GM20000 (cell line): Measurements from ENCODE around the gene TRAF3.

Experiments used
- DNase-seq: peaks from one replicate; pipeline ENCODE4 v3.0.0; 2012; ENCODE audit warnings: low spot score
- TF ChIP-seq, protein P1 (sequence below): IDR thresholded peaks from 2 replicates; pipeline ENCODE4 v1.5.1; 2012; ENCODE audit warnings: mild to moderate bottlenecking, control low read depth; ENCODE audit errors: extremely low read depth, missing control alignments

The TRAF3 gene

DNA sequence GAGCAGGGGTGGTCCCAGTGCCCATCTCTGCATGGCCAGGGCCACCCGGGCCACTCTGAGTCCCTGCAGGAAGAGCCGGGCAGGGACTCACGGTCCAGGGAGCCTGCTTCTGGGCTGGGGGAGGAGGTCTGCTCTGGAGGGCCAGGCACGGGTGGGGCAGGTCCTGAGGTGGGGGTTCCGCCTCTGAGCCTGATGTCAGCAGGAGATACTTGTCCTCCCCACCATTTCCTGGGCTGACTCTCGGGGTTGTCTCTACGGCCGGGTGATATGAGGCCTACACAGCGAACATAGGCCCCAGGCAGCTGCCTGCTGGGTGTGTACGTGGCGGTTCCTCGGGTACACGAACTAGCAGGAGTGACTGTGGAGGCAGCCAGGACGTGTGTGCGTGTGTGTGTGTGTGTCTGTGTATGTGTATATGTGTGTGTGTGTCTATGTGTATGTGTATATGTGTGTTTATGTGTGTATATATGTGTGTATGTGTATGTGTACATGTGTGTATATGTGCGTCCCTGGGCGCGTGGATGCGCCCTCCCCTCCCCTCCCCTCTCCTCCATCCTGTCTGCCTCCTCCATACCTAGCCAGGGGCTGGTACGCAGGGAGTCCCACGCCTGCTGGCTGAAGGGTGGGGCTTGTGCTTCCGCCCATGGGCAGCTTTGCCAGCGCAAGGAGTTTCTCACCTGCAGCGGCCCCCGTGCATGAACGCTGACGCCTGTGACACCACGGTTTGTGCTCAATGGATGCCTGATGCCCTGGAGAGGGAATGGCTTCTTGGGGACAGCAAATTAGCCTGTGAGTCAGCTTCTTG lies 30.4 kb upstream of the TRAF3 start:
- TF ChIP-seq, protein P1, sequence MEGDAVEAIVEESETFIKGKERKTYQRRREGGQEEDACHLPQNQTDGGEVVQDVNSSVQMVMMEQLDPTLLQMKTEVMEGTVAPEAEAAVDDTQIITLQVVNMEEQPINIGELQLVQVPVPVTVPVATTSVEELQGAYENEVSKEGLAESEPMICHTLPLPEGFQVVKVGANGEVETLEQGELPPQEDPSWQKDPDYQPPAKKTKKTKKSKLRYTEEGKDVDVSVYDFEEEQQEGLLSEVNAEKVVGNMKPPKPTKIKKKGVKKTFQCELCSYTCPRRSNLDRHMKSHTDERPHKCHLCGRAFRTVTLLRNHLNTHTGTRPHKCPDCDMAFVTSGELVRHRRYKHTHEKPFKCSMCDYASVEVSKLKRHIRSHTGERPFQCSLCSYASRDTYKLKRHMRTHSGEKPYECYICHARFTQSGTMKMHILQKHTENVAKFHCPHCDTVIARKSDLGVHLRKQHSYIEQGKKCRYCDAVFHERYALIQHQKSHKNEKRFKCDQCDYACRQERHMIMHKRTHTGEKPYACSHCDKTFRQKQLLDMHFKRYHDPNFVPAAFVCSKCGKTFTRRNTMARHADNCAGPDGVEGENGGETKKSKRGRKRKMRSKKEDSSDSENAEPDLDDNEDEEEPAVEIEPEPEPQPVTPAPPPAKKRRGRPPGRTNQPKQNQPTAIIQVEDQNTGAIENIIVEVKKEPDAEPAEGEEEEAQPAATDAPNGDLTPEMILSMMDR, result no peak
- DNase-seq, result no peak

DNA sequence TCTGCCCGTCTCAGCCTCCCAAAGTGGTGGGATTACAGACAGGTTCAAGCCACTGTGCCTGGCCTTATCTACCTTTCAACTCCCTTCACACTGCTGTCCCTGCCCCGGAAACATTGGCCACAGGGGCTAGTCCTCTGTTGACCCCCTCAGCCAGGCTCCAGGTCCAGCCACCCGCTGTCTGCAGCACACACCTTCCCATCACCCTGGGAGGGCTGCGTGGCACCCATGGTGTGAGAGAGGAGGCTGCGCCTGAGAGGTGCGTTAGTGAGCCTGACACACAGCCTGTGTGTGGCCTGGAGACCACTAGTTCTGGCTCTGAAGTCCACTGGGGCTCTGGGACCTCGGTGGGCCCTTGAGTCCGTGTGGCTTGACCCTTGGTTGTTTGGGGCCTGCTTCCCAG lies 28.4 kb upstream of the TRAF3 start:
- TF ChIP-seq, protein P1, result no peak

DNA sequence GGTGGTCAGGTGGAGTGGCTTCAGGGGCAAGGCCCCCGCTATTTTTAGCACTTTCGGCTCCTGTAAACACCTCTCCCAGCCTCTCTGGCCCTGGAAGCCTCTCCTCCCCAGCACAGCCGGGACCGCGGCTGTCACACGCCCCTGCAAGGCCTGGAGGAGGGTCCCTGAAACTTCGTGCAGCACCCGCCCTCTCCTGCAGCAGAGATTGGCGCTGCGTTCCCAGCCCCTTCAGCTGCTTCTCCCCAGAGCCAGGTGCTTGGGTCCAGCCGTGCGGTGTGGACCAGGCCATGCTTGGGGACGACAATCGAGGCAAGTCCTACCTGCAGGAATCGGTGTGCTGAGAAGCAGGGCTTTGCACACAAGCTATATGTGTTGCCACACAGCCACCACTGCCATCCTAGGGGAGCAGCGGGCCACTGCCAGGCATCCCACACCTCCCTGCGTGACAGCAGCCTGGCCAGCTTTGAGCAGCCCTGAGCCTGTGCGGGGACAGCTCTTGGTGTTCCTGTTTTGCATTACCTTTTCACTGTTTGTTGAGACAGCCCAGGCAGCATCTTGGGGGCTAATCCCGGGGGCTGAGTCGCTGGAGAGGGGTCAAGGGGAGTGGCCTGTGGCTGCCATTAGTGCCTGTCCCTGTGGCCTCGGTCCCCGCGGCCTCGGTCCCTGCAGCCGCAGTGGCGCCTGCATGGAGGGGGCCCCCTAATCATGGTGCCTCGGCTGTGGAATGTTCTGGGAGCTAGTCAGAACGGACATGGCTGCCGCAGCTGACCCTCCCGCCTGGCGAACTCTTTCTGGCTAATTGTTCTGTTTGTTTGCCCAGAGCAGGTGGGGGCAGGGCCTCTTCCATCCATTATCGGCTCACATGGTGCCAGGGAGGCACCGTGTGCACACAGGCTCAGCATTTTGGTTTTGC lies 27.6 kb upstream of the TRAF3 start:
- TF ChIP-seq, protein P1, result no peak
- no peak for DNase-seq

More for the DNA sequence above, 28.4 kb upstream of the TRAF3 start:
- no peak for DNase-seq

DNA sequence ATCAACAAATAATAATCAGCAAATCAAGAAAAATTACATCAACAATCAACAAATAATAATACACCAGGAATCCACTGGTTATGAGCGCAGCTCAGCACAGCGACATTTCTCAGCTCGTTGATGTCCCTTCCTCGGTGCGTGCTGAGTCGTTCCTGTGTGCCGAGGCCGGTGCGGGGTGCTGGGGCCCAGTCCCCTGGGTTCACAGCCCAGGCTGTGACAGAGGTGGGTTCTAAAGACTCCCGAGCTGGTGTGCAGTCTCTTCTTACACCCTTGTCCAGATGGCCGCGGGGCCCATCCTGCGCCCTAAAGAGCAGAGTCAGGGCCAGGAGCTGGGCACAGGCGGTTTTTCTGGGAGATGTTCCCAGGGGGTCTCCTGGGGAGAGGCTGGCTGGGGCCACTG lies 26.9 kb upstream of the TRAF3 start:
- DNase-seq, result no peak
- TF ChIP-seq, protein P1, result no peak

DNA sequence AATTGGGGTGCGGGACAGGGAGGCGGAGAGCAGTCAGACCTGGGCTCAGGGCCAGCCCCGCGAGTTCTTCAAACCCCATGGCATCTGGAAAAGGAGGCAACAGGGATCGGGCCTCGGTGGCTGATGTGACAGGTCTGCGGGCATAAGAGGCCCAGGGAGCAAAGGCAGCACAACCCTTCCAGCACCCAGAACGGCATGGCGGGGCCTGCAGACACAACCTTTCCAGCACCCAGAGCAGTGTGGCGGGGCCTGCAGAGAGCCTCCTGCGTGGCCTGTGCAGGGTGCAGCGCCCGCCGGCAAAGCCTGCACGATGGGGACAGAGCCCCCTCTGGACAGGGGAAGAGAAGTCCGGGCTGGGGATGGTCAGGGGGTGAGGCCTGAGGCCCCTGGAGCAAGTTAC lies 26.2 kb upstream of the TRAF3 start:
- TF ChIP-seq, protein P1, result no peak

DNA sequence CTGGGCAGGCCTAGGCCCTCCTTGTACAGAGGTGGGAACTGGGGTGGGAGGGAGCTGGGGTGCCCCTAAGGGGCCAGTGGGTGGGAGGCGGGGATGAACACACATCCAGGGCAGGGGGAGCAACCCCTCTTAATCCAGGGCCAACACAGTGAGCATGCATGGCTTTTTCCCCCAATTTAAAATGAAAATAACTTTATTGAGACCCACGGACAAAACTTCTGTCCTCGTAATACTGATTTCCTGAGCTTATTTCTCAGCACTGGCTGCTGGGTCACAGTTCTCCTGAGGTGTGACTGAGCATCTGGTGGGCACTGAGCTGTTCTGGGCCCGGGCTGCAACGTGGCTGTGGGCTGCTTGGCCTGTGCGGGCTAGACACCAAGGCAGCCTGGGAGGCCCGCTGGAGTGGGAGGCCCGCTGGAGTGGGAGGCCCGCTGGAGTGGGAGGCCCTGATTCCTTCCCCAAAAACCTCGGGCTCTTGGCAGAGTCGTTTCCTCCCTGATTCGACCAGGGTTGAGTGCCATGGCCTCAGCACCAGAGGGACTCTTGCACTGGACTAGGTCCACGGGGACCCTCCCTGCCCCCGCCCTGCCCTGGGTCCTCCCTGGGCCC lies 24.9 kb upstream of the TRAF3 start:
- TF ChIP-seq, protein P1, result no peak
- no peak for DNase-seq

More for the DNA sequence above, 26.2 kb upstream of the TRAF3 start:
- no peak for DNase-seq
